ENCODE results near the gene ZNRD2.
"Not testable (repeated sequence)": the region's sequence is repeated elsewhere in the genome, so short reads cannot be mapped to it uniquely, and the experiment has no call there.

Gene ZNRD2

GRCh38 chr11:65569973-65570918 is at the start of gene ZNRD2:
TSS of gene ZNRD2 (plus strand) at chr11:65570477. CDS start at chr11:65570492, 15 bp downstream.
- DNase-seq: peak; percentile 97

- not testable (repeated sequence) for DNase-seq
Measured at GRCh38 chr11:65521777-65522521, 48.3 kb upstream of the ZNRD2 start.

- not testable (repeated sequence) for DNase-seq
Measured at GRCh38 chr11:65522718-65523630, 47.3 kb upstream of the ZNRD2 start.

GRCh38 chr11:65523631-65523968 is 46.7 kb upstream of the ZNRD2 start:
- not testable (repeated sequence) for DNase-seq

- no peak for DNase-seq
Measured at GRCh38 chr11:65524014-65524740, 46.1 kb upstream of the ZNRD2 start.

- DNase-seq: peak; percentile 54
Measured at GRCh38 chr11:65524741-65525545, 45.3 kb upstream of the ZNRD2 start, which contains the start of gene SCYL1. TSS of gene SCYL1 (plus strand) at chr11:65525083. CDS start at chr11:65525154, 71 bp downstream.

- DNase-seq: no peak
Measured at GRCh38 chr11:65525546-65526480, 44.5 kb upstream of the ZNRD2 start.

- no peak for DNase-seq
Measured at GRCh38 chr11:65526744-65527143, 43.5 kb upstream of the ZNRD2 start.

GRCh38 chr11:65528819-65529350 is 41.4 kb upstream of the ZNRD2 start:
- no peak for DNase-seq

GRCh38 chr11:65529475-65530156 is 40.7 kb upstream of the ZNRD2 start:
- no peak for DNase-seq

GRCh38 chr11:65530157-65530496 is 40.1 kb upstream of the ZNRD2 start:
- no peak for DNase-seq

GRCh38 chr11:65532388-65533064 is 37.8 kb upstream of the ZNRD2 start:
- no peak for DNase-seq

- DNase-seq: no peak
Measured at GRCh38 chr11:65535102-65535501, 35.2 kb upstream of the ZNRD2 start.

GRCh38 chr11:65536412-65537295 is 33.6 kb upstream of the ZNRD2 start:
- DNase-seq: peak; percentile 8

GRCh38 chr11:65537296-65537597 is 33.0 kb upstream of the ZNRD2 start:
- no peak for DNase-seq

- no peak for DNase-seq
Measured at GRCh38 chr11:65537620-65538231, 32.6 kb upstream of the ZNRD2 start.

- DNase-seq: no peak
Measured at GRCh38 chr11:65538232-65538914, 31.9 kb upstream of the ZNRD2 start.

All from NCI-H2171 treated with DMSO at 0.1 percent for 48 hours (cell line).